GM12875 (cell line): ENCODE results near the gene DECR2.

Experiments
- H3K4me3 ChIP-seq: one replicate; pipeline ENCODE4 v1.5.1; 2011; ENCODE audit warnings: low read depth, low read length, control low read depth
- CTCF ChIP-seq: IDR thresholded peaks from 2 replicates; pipeline ENCODE4 v1.5.1; 2011; ENCODE audit warnings: low read depth, mild to moderate bottlenecking, control low read depth, inconsistent platforms, low read length, moderate library complexity, borderline replicate concordance; ENCODE audit not compliant: insufficient read depth

DECR2 gene

GRCh38 chr16:457732-458400 is 56.2 kb downstream of the DECR2 start:
- no peak for TF ChIP-seq CTCF

GRCh38 chr16:459761-460160 is 58.1 kb downstream of the DECR2 start:
- no peak for TF ChIP-seq CTCF
- no peak overlapping the region for H3K4me3 ChIP-seq

More at GRCh38 chr16:457732-458400, 56.2 kb downstream of the DECR2 start:
- H3K4me3 ChIP-seq, result no peak overlapping the region

DNA sequence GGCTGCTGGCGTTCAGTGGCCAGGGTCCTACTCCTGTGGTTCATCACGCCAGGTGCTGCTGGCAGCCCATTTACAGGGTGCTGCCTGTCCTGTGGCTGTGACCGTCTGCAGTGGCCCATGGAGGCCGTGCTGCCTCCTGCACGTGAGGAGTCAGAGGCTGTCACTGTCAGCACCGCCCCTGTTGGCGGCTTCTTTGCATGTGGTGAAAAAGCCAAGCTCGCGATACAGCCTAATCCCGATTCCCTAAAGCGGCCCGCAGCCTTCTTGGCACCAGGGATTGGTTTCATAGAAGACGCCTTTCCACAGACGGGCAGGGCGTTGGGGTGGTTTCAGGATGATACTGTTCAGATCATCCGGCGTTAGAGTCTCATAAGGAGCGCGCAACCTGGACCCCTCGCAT is 59.1 kb downstream of the DECR2 start:
- H3K4me3 ChIP-seq, result no peak overlapping the region
- TF ChIP-seq CTCF, result no peak
